Hepatocyte (in vitro differentiated cells): ENCODE results near the gene ASB12.
"Not testable (repeated sequence)": the region's sequence is repeated elsewhere in the genome, so short reads cannot be mapped to it uniquely, and the experiment has no call there.

ENCODE experiments used
- EZH2phosphoT487 ChIP-seq: fragments of 200-600 bp; sonication (generic); IDR thresholded peaks from one replicate; pipeline ENCODE4 v1.6.1; 2018; ENCODE audit warnings: antibody characterized with exemption, mild to moderate bottlenecking, low read depth, moderate library complexity; ENCODE audit not compliant: unreplicated experiment, severe bottlenecking
- TF ChIP-seq, protein P1 (sequence below): fragments of 200-600 bp; sonication (generic); IDR thresholded peaks from 2 replicates; pipeline ENCODE4 v1.5.1; 2016; ENCODE audit warnings: antibody characterized with exemption, mild to moderate bottlenecking; ENCODE audit not compliant: poor library complexity

DNA sequence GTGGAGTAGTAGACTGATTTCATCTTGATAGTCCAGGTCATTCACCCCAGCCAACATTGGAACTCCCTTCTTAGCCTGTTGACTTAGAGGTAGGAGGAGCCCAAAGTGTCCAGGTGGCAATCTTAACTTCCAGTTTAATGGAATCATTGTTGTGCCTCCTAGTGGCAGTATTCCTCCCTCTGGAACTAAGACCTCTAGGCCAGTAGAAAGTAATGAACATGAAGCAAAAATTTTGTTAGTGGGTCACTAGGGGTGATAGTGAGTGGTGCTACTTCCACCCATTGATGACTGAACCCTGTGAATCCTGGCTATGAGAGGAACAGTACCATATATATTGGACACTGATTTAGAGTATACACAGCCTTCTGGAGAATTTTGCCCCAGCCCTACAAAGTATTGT is 16.4 kb downstream of the ASB12 start:
- TF ChIP-seq, protein P1, sequence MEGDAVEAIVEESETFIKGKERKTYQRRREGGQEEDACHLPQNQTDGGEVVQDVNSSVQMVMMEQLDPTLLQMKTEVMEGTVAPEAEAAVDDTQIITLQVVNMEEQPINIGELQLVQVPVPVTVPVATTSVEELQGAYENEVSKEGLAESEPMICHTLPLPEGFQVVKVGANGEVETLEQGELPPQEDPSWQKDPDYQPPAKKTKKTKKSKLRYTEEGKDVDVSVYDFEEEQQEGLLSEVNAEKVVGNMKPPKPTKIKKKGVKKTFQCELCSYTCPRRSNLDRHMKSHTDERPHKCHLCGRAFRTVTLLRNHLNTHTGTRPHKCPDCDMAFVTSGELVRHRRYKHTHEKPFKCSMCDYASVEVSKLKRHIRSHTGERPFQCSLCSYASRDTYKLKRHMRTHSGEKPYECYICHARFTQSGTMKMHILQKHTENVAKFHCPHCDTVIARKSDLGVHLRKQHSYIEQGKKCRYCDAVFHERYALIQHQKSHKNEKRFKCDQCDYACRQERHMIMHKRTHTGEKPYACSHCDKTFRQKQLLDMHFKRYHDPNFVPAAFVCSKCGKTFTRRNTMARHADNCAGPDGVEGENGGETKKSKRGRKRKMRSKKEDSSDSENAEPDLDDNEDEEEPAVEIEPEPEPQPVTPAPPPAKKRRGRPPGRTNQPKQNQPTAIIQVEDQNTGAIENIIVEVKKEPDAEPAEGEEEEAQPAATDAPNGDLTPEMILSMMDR, result peak; percentile 2
- TF ChIP-seq EZH2phosphoT487, result not testable (repeated sequence)
